Trophoblast cell (in vitro differentiated cells and primary cell): ENCODE results near the gene CFTR.

ENCODE experiments used
- DNase-seq, 2 donors: peaks; one replicate each; pipeline ENCODE4 v3.0.0-alpha.2; 2016
- H2AFZ ChIP-seq: 2 replicates; pipeline ENCODE4 v1.6.1; 2013; ENCODE audit warnings: low read length, moderate library complexity, mild to moderate bottlenecking; ENCODE audit not compliant: insufficient read depth, poor library complexity
- H2AK5ac ChIP-seq: 2 replicates; pipeline ENCODE4 v1.6.1; 2013; ENCODE audit warnings: mild to moderate bottlenecking, low read length
- H2BK120ac ChIP-seq: 2 replicates; pipeline ENCODE4 v1.6.1; 2013; ENCODE audit warnings: low read length, mild to moderate bottlenecking, moderate library complexity; ENCODE audit not compliant: insufficient read depth, poor library complexity
- H2BK12ac ChIP-seq: 2 replicates; pipeline ENCODE4 v1.6.1; 2013; ENCODE audit warnings: mild to moderate bottlenecking, low read length, moderate library complexity
- H2BK5ac ChIP-seq: 2 replicates; pipeline ENCODE4 v1.6.1; 2013; ENCODE audit warnings: low read length, low read depth, moderate library complexity, mild to moderate bottlenecking; ENCODE audit not compliant: poor library complexity
- H3K14ac ChIP-seq: 2 replicates; pipeline ENCODE4 v1.6.1; 2013; ENCODE audit warnings: mild to moderate bottlenecking, low read length
- H3K18ac ChIP-seq: 2 replicates; pipeline ENCODE4 v1.6.1; 2013; ENCODE audit warnings: mild to moderate bottlenecking, low read length
- H3K23ac ChIP-seq: 2 replicates; pipeline ENCODE4 v1.6.1; 2013; ENCODE audit warnings: low read length
- H3K27ac ChIP-seq: 2 replicates; pipeline ENCODE4 v1.5.1; 2013; ENCODE audit warnings: low read depth, mild to moderate bottlenecking, inconsistent platforms, low read length, moderate library complexity
- H3K27me3 ChIP-seq: 2 replicates; pipeline ENCODE4 v1.6.1; 2013; ENCODE audit warnings: inconsistent platforms, mild to moderate bottlenecking, low read length, moderate library complexity; ENCODE audit not compliant: insufficient read depth
- H3K36me3 ChIP-seq, 2 experiments: 1 replicate in 1 of 2; 2 replicates in 1 of 2; pipeline ENCODE4 v1.6.1; 2013; ENCODE audit warnings: low read length in 2 of 2, mild to moderate bottlenecking in 2 of 2, moderate library complexity in 1 of 2; ENCODE audit not compliant: insufficient read depth in 2 of 2, control insufficient read depth in 1 of 2
- H3K4ac ChIP-seq: 2 replicates; pipeline ENCODE4 v1.6.1; 2013; ENCODE audit warnings: low read depth, mild to moderate bottlenecking, low read length, moderate library complexity
- H3K4me1 ChIP-seq, 2 experiments: 1 replicate in 1 of 2; 2 replicates in 1 of 2; pipeline ENCODE4 v1.6.1; 2013; ENCODE audit warnings: low read length in 2 of 2, mild to moderate bottlenecking in 2 of 2, moderate library complexity in 1 of 2; ENCODE audit not compliant: insufficient read depth in 2 of 2, control insufficient read depth in 1 of 2
- H3K4me2 ChIP-seq: 2 replicates; pipeline ENCODE4 v1.6.1; 2013; ENCODE audit warnings: inconsistent platforms, mild to moderate bottlenecking, low read length, moderate library complexity
- H3K4me3 ChIP-seq: 2 replicates; pipeline ENCODE4 v1.5.1; 2013; ENCODE audit warnings: mild to moderate bottlenecking, low read depth, low read length, inconsistent platforms
- H3K79me1 ChIP-seq: one replicate; pipeline ENCODE4 v1.6.1; 2013; ENCODE audit warnings: low read length
- H3K79me2 ChIP-seq: 2 replicates; pipeline ENCODE4 v1.6.1; 2013; ENCODE audit warnings: low read length, mild to moderate bottlenecking; ENCODE audit not compliant: control insufficient read depth, insufficient read depth, poor library complexity
- H3K9ac ChIP-seq: 2 replicates; pipeline ENCODE4 v1.6.1; 2013; ENCODE audit warnings: mild to moderate bottlenecking, low read length
- H3K9me3 ChIP-seq: 2 replicates; pipeline ENCODE4 v1.6.1; 2013; ENCODE audit warnings: low read depth, mild to moderate bottlenecking, control low read depth, inconsistent platforms, low read length; ENCODE audit not compliant: insufficient read depth
- H4K12ac ChIP-seq: 2 replicates; pipeline ENCODE4 v1.6.1; 2013; ENCODE audit warnings: low read depth, mild to moderate bottlenecking, low read length, moderate library complexity
- H4K8ac ChIP-seq: 2 replicates; pipeline ENCODE4 v1.6.1; 2013; ENCODE audit warnings: low read depth, mild to moderate bottlenecking, low read length, moderate library complexity
- H4K91ac ChIP-seq: one replicate; pipeline ENCODE4 v1.6.1; 2013; ENCODE audit warnings: low read depth, mild to moderate bottlenecking, low read length, moderate library complexity
- WGBS: extraction: QIAGEN DNeasy Blood & Tissue Kit; methylation state at CpG from one replicate; pipeline ENCODE4 v1.1.7; 2013; ENCODE audit warnings: missing lambda C conversion rate; ENCODE audit not compliant: insufficient read length, insufficient coverage; ENCODE audit errors: extremely low coverage; 5-methylcytosine and 5-hydroxymethylcytosine counted together

CFTR gene

GRCh38 chr7:117652943-117653680, 173.3 kb downstream of the CFTR start:
- H2AK5ac ChIP-seq, result no peak overlapping the region
- H3K79me1 ChIP-seq, result no peaks in the 10 kb centered on the region
- no peaks in the 10 kb centered on the region for H3K9me3 ChIP-seq
- no peak overlapping the region for H3K9ac ChIP-seq
- no peak overlapping the region for H3K4me3 ChIP-seq
- no CpG with 5 or more reads among the region's 4 CpGs for WGBS
- no peaks in the 10 kb centered on the region for H3K4me1 ChIP-seq
- no peak overlapping the region for H2AFZ ChIP-seq
- no peak overlapping the region for H2BK120ac ChIP-seq
- H3K27ac ChIP-seq, result no peak overlapping the region
- H3K4me2 ChIP-seq, result no peak overlapping the region
- H4K8ac ChIP-seq, result no peak overlapping the region
- no peaks in the 10 kb centered on the region for H3K36me3 ChIP-seq
- H3K23ac ChIP-seq, result no peak overlapping the region
- H3K18ac ChIP-seq, result no peak overlapping the region
- no peak overlapping the region for H2BK12ac ChIP-seq
- no peaks in the 10 kb centered on the region for H3K79me2 ChIP-seq
- no peak overlapping the region for H3K4ac ChIP-seq
- no peak overlapping the region for H4K91ac ChIP-seq
- no peak overlapping the region for H2BK5ac ChIP-seq
- H3K14ac ChIP-seq, result no peak overlapping the region
- H3K27me3 ChIP-seq, result no peaks in the 10 kb centered on the region
- H4K12ac ChIP-seq, result no peak overlapping the region
- no peak for DNase-seq

GRCh38 chr7:117654780-117655179, 175.0 kb downstream of the CFTR start:
- H3K23ac ChIP-seq, result no peak overlapping the region
- H3K79me1 ChIP-seq, result no peaks in the 10 kb centered on the region
- H3K36me3 ChIP-seq, result no peaks in the 10 kb centered on the region
- no peak overlapping the region for H4K91ac ChIP-seq
- H2BK5ac ChIP-seq, result no peak overlapping the region
- no peak overlapping the region for H3K4me2 ChIP-seq
- no peaks in the 10 kb centered on the region for H3K79me2 ChIP-seq
- no CpG with 5 or more reads among the region's 1 CpG for WGBS
- H2BK12ac ChIP-seq, result no peak overlapping the region
- DNase-seq, result no peak
- H2AK5ac ChIP-seq, result no peak overlapping the region
- no peak overlapping the region for H3K4me3 ChIP-seq
- no peak overlapping the region for H3K27ac ChIP-seq
- no peak overlapping the region for H2AFZ ChIP-seq
- H2BK120ac ChIP-seq, result no peak overlapping the region
- H4K12ac ChIP-seq, result no peak overlapping the region
- H3K9ac ChIP-seq, result no peak overlapping the region
- H3K14ac ChIP-seq, result no peak overlapping the region
- H3K9me3 ChIP-seq, result no peaks in the 10 kb centered on the region
- H4K8ac ChIP-seq, result no peak overlapping the region
- H3K4ac ChIP-seq, result no peak overlapping the region
- H3K4me1 ChIP-seq, result no peaks in the 10 kb centered on the region
- H3K27me3 ChIP-seq, result no peaks in the 10 kb centered on the region
- no peak overlapping the region for H3K18ac ChIP-seq

DNA sequence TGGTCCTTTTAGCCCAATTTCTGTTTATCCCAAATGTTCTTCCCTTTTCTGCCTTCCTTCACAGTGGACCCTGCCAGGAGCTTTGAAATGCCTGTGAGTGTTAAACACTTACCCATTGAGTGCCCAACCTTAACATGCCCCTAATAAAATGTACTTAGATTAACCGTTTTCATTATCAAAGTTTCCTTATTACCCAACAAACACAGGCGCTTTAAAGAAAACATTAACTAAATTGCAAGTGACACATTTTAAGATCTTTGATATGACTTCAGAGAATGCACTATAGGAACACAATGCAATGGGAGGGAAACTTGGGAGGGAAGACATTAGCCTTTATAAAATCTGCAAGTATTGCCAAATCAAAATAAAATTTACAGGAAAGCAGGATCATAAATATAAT, 177.0 kb downstream of the CFTR start:
- Histone ChIP-seq H4K12ac (no peak overlapping the region), H3K23ac (no peak overlapping the region), H3K79me2 (no peaks in the 10 kb centered on the region), H3K4me3 (no peak overlapping the region), H3K9me3 (no peaks in the 10 kb centered on the region), H3K36me3 (no peaks in the 10 kb centered on the region), H3K4me1 (no peaks in the 10 kb centered on the region), H3K4ac (no peak overlapping the region), H2AK5ac (no peak overlapping the region), H3K27ac (no peak overlapping the region), H2BK5ac (no peak overlapping the region), H2BK12ac (no peak overlapping the region), H3K4me2 (no peak overlapping the region), H3K9ac (no peak overlapping the region), H4K8ac (no peak overlapping the region), H3K18ac (no peak overlapping the region), H3K14ac (no peak overlapping the region), H3K27me3 (no peaks in the 10 kb centered on the region), H2AFZ (no peak overlapping the region), H4K91ac (no peak overlapping the region), H3K79me1 (no peaks in the 10 kb centered on the region), H2BK120ac (no peak overlapping the region)
- DNase-seq, result no peak
- WGBS, result no CpG with 5 or more reads among the region's 2 CpGs

GRCh38 chr7:117659531-117660011, 179.7 kb downstream of the CFTR start:
- Histone ChIP-seq H3K36me3 (no peaks in the 10 kb centered on the region), H4K8ac (no peak overlapping the region), H2AFZ (no peak overlapping the region), H3K23ac (no peak overlapping the region), H3K79me2 (no peaks in the 10 kb centered on the region), H3K27ac (no peak overlapping the region), H3K4me3 (no peak overlapping the region), H3K18ac (no peak overlapping the region), H3K4me2 (no peak overlapping the region), H2AK5ac (no peak overlapping the region), H3K9me3 (no peaks in the 10 kb centered on the region), H2BK120ac (no peak overlapping the region), H3K27me3 (no peaks in the 10 kb centered on the region), H3K9ac (no peak overlapping the region), H4K12ac (no peak overlapping the region), H3K4ac (no peak overlapping the region), H3K14ac (no peak overlapping the region), H3K4me1 (peaks cover 0 to under 1% of the 10 kb centered on the region in 2 experiments), H2BK12ac (no peak overlapping the region), H4K91ac (no peak overlapping the region), H2BK5ac (no peak overlapping the region), H3K79me1 (peaks cover under 1% of the 10 kb centered on the region)
- DNase-seq, result no peak
